GM12878 (cell line): ENCODE results near the gene PSAPL1. TPM values are rescaled to one million over a fixed set of nuclear protein-coding genes. Genes with fewer than 3 reads are reported as not detected.

ENCODE experiments used
- ATAC-seq: fragments of 200-7000 bp; cut with Tn5 transposase; 3 replicates; pipeline ENCODE4 v1.9.1; 2020; ENCODE audit warnings: mild to moderate bottlenecking, moderate library complexity
- BruUV-seq: library from RNA; stranded (reverse); fragments of 400-500 nt; replicated peaks from 2 replicates; lab custom pipeline; 2021; lab: Mats Ljungman, UMichigan
- CTCF ChIA-PET: fragments of 300-600 bp; sonication (Branson Sonifier 250); formaldehyde crosslinking; extraction: SDS; loops from one replicate; lab custom pipeline; 2021; ENCODE audit warnings: inconsistent platforms; lab: Yijun Ruan, JAX
- POLR2A ChIA-PET: fragments of 350-600 bp; formaldehyde crosslinking; extraction: SDS; loops from one replicate; lab custom pipeline; 2021; ENCODE audit warnings: inconsistent platforms; lab: Charles Lee
- RAD21 ChIA-PET: fragments of 300-600 bp; sonication (Branson Sonifier 250); formaldehyde crosslinking; loops from one replicate; lab custom pipeline; 2023; ENCODE audit warnings: antibody characterized with exemption; ENCODE audit not compliant: unreplicated experiment; lab: Charles Lee
- SMC1A ChIA-PET: fragments of 300-600 bp; sonication (Branson Sonifier 250); formaldehyde crosslinking; loops from one replicate; lab custom pipeline; 2023; ENCODE audit not compliant: unreplicated experiment, uncharacterized antibody; lab: Charles Lee
- DNase-seq: peaks from one replicate; pipeline ENCODE4 v3.0.0-alpha.2; 2011; ENCODE audit warnings: low read depth, low spot score
- FAIRE-seq: peaks from 3 replicates; lab custom pipeline; 2011; peaks lifted over from hg19 to GRCh38; lab: Jason Lieb, UNC
- H2AFZ ChIP-seq: 2 replicates; pipeline ENCODE4 v1.6.0; 2011; ENCODE audit warnings: low read depth, low read length, control low read depth; ENCODE audit not compliant: control insufficient read depth
- H3K27ac ChIP-seq: 2 replicates; pipeline ENCODE4 v1.5.1; 2011; ENCODE audit warnings: control low read depth; ENCODE audit not compliant: control insufficient read depth, insufficient read depth
- H3K27me3 ChIP-seq, 2 experiments: replicated peaks in 1 of 2; 2 replicates each; pipeline versions ENCODE4 v1.6.0 to v1.6.1; 2011; ENCODE audit warnings: low read length in 1 of 2; ENCODE audit not compliant: control insufficient read depth in 2 of 2, insufficient read depth in 2 of 2
- H3K36me3 ChIP-seq, 2 experiments: 2 replicates each; pipeline ENCODE4 v1.5.1; 2011; ENCODE audit warnings: low read length in 1 of 2; ENCODE audit not compliant: control insufficient read depth in 2 of 2, insufficient read depth in 2 of 2
- H3K4me1 ChIP-seq: 2 replicates; pipeline ENCODE4 v1.6.1; 2011; ENCODE audit warnings: mild to moderate bottlenecking, low read length, moderate library complexity, mixed read lengths; ENCODE audit not compliant: control insufficient read depth, insufficient read depth
- H3K4me2 ChIP-seq: 2 replicates; pipeline ENCODE4 v1.6.0; 2011; ENCODE audit warnings: control low read depth; ENCODE audit not compliant: control insufficient read depth, insufficient read depth
- H3K4me3 ChIP-seq: fragments of 200-600 bp; sonication (generic); 2 replicates; pipeline ENCODE4 v1.5.1; 2016
- H3K79me2 ChIP-seq: 2 replicates; pipeline ENCODE4 v1.6.0; 2011; ENCODE audit warnings: low read length; ENCODE audit not compliant: control insufficient read depth, insufficient read depth
- H3K9ac ChIP-seq: 2 replicates; pipeline ENCODE4 v1.8.0; 2011; ENCODE audit warnings: low read length, control low read depth, mixed read lengths; ENCODE audit not compliant: control insufficient read depth, insufficient read depth
- H3K9me3 ChIP-seq: replicated peaks from 3 replicates; pipeline ENCODE4 v1.5.1; 2011; ENCODE audit warnings: mild to moderate bottlenecking, low read length; ENCODE audit not compliant: control insufficient read depth, insufficient read depth
- H4K20me1 ChIP-seq: 2 replicates; pipeline ENCODE4 v1.6.0; 2011; ENCODE audit not compliant: control insufficient read depth, insufficient read depth
- ATF7 ChIP-seq: fragments of 450-650 bp; IDR thresholded peaks from 2 replicates; pipeline ENCODE4 v1.6.1; 2016; ENCODE audit warnings: low read depth, mild to moderate bottlenecking
- BMI1 ChIP-seq: fragments of 450-650 bp; IDR thresholded peaks from 2 replicates; pipeline ENCODE4 v1.6.1; 2016; ENCODE audit warnings: mild to moderate bottlenecking, moderate library complexity, borderline replicate concordance
- CHD2 ChIP-seq: IDR thresholded peaks from 2 replicates; pipeline ENCODE4 v1.6.1; 2011; ENCODE audit warnings: low read depth, low read length, improper control_type of control experiment, borderline replicate concordance
- FOXK2 ChIP-seq: fragments of 450-650 bp; IDR thresholded peaks from 2 replicates; pipeline ENCODE4 v1.6.1; 2017; ENCODE audit warnings: mild to moderate bottlenecking, moderate library complexity
- NFIC ChIP-seq: IDR thresholded peaks from 2 replicates; pipeline ENCODE4 v1.6.1; 2012; ENCODE audit warnings: low read depth, mild to moderate bottlenecking, inconsistent platforms, low read length, moderate library complexity
- RAD21 ChIP-seq: IDR thresholded peaks from 2 replicates; pipeline ENCODE4 v1.6.1; 2011; ENCODE audit warnings: mild to moderate bottlenecking, low read depth, low read length, moderate library complexity; ENCODE audit not compliant: insufficient read depth
- RB1 ChIP-seq: fragments of 450-650 bp; formaldehyde crosslinking; IDR thresholded peaks from 2 replicates; pipeline ENCODE4 v1.6.1; 2017; ENCODE audit warnings: mild to moderate bottlenecking, borderline replicate concordance
- RELA ChIP-seq: fragments of 450-650 bp; IDR thresholded peaks from 2 replicates; pipeline ENCODE4 v1.8.0; 2014; ENCODE audit warnings: borderline replicate concordance; ENCODE audit not compliant: partially characterized antibody
- RUNX3 ChIP-seq: IDR thresholded peaks from 2 replicates; pipeline ENCODE4 v1.6.1; 2012; ENCODE audit warnings: low read length, inconsistent platforms
- SRF ChIP-seq, 2 experiments: IDR thresholded peaks; 2 replicates each; pipeline ENCODE4 v1.6.1; 2011; ENCODE audit warnings: low read depth in 2 of 2, low read length in 2 of 2, mild to moderate bottlenecking in 1 of 2, moderate library complexity in 1 of 2
- TCF7 ChIP-seq: IDR thresholded peaks from 2 replicates; pipeline ENCODE4 v1.6.1; 2014; ENCODE audit warnings: antibody characterized with exemption, borderline replicate concordance
- WRNIP1 ChIP-seq: IDR thresholded peaks from 2 replicates; pipeline ENCODE4 v1.6.1; 2011; ENCODE audit warnings: low read depth, low read length, improper control_type of control experiment, borderline replicate concordance
- YY1 ChIP-seq: IDR thresholded peaks from 2 replicates; pipeline ENCODE4 v1.6.1; 2011; ENCODE audit warnings: low read depth, mild to moderate bottlenecking, low read length
- ZNF217 ChIP-seq: fragments of 450-650 bp; IDR thresholded peaks from 2 replicates; pipeline ENCODE4 v1.6.1; 2017; ENCODE audit warnings: antibody characterized with exemption, mild to moderate bottlenecking
- WGBS: methylation state at CpG from one replicate; pipeline ENCODE4 v1.1.6; 2016; ENCODE audit warnings: low lambda C conversion rate; ENCODE audit not compliant: insufficient replicate concordance, insufficient coverage; ENCODE audit errors: missing lambda C conversion rate; 5-methylcytosine and 5-hydroxymethylcytosine counted together
- in situ Hi-C: fragments of 300-500 bp; cut with MboI; formaldehyde crosslinking; loops from 9 replicates; pipeline ENCODE4 v1.14.3; 2018; ENCODE audit warnings: mixed read lengths
- intact Hi-C: fragments of 100-400 bp; cut with micrococcal nuclease; formaldehyde crosslinking; loops from one replicate; pipeline ENCODE4 v1.14.2; 2022; ENCODE audit not compliant: unreplicated experiment
- polyA plus RNA-seq, 11 experiments: library from polyadenylated mRNA; depleted of rRNA in 4 of 11; unstranded in 6 of 11; stranded (reverse) in 5 of 11; fragments of >200 nt; fragmentation: Nextera tagmentation in 4 of 11; fragmentation: Illumina TruSeq in 1 of 11; extraction: Ambion mirVana in 4 of 11; extraction: Trizol in 1 of 11; gene quantifications; 1 replicate in 1 of 11; 2 replicates in 10 of 11; pipeline versions ENCODE4 v1.2.1 to v1.2.3, GENCODE V29; 2011 to 2016; ENCODE audit warnings: inconsistent platforms in 2 of 11, missing spikeins in 2 of 11, low read depth in 1 of 11
- total RNA-seq, 4 experiments: library from RNA; depleted of rRNA in 3 of 4; stranded (reverse); fragments of >200 nt in 3 of 4; fragmentation: Illumina TruSeq in 1 of 4; extraction: Trizol in 1 of 4; gene quantifications; 2 replicates each; pipeline versions ENCODE4 v1.2.1 to v1.2.3, GENCODE V29; 2013 to 2021
- TF ChIP-seq, protein P1 (sequence below): IDR thresholded peaks from 2 replicates; pipeline ENCODE4 v1.6.1; 2011; ENCODE audit warnings: mild to moderate bottlenecking, low read depth, low read length, moderate library complexity; ENCODE audit not compliant: insufficient replicate concordance
- TF ChIP-seq, protein P2 (sequence below): fragments of 450-650 bp; IDR thresholded peaks from 2 replicates; pipeline ENCODE4 v1.6.1; 2017; ENCODE audit warnings: antibody characterized with exemption, mild to moderate bottlenecking, moderate library complexity

The PSAPL1 gene
- total and polyA plus RNA-seq, 10 of the 15 experiments (the other 5 are each of a cell fraction or from before 2014, with no cell fraction given): not detected

DNA sequence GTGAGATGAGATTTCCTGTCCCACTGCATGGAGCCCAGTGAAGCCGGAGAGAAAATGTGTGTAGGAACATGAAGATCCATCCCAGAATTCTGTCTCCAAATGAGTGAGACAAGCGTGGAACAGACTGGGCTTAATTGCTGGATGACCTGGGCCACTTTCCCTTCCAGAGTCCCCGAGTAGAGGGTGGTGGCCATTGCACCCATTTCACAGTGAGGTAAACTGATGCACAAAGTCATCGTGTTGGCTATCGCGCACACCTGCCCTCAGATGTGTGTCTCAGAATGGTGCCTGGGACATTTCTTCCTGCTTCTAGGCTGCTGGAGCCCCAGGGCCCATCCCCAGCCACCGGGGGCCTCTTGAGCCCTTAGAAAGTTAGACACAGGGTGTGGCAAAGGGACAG lies 43.0 kb upstream of the PSAPL1 start:
- H3K79me2 ChIP-seq: no peaks in the 10 kb centered on the region
- CTCF ChIA-PET: no interaction called here
- no peaks in the 10 kb centered on the region for H3K4me1 ChIP-seq
- RAD21 ChIA-PET: no interaction called here
- no TSS peak for BruUV-seq
- H3K27ac ChIP-seq: no peak overlapping the region
- intact Hi-C loops (no loop called here), in situ Hi-C loops (no loop called here)
- H3K4me2 ChIP-seq: no peak overlapping the region
- SMC1A ChIA-PET: no interaction called here
- no peak overlapping the region for H3K9ac ChIP-seq
- POLR2A ChIA-PET: no interaction called here
- no peaks in the 10 kb centered on the region for H4K20me1 ChIP-seq
- no peak for ATAC-seq
- no peaks in the 10 kb centered on the region for H3K36me3 ChIP-seq
- WGBS: 34% methylated on average over 7 of the region's 7 CpGs
- H3K4me3 ChIP-seq: no peak overlapping the region
- TF ChIP-seq WRNIP1: no peak
- no peak for TF ChIP-seq TCF7
- TF ChIP-seq, protein P1, sequence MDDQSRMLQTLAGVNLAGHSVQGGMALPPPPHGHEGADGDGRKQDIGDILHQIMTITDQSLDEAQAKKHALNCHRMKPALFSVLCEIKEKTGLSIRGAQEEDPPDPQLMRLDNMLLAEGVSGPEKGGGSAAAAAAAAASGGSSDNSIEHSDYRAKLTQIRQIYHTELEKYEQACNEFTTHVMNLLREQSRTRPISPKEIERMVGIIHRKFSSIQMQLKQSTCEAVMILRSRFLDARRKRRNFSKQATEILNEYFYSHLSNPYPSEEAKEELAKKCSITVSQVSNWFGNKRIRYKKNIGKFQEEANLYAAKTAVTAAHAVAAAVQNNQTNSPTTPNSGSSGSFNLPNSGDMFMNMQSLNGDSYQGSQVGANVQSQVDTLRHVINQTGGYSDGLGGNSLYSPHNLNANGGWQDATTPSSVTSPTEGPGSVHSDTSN: no peak
- TF ChIP-seq BMI1: no peak
- TF ChIP-seq NFIC: no peak
- TF ChIP-seq YY1: no peak
- TF ChIP-seq RELA: no peak
- TF ChIP-seq CHD2: no peak
- TF ChIP-seq RUNX3: no peak
- TF ChIP-seq RAD21: no peak
- no peak for TF ChIP-seq ZNF217
- TF ChIP-seq RB1: no peak
- no peak for TF ChIP-seq SRF (IDR thresholded peaks at IDR 0.05; ENCODE audit: low read depth in 2 of 2, low read length in 2 of 2)
- TF ChIP-seq, protein P2, sequence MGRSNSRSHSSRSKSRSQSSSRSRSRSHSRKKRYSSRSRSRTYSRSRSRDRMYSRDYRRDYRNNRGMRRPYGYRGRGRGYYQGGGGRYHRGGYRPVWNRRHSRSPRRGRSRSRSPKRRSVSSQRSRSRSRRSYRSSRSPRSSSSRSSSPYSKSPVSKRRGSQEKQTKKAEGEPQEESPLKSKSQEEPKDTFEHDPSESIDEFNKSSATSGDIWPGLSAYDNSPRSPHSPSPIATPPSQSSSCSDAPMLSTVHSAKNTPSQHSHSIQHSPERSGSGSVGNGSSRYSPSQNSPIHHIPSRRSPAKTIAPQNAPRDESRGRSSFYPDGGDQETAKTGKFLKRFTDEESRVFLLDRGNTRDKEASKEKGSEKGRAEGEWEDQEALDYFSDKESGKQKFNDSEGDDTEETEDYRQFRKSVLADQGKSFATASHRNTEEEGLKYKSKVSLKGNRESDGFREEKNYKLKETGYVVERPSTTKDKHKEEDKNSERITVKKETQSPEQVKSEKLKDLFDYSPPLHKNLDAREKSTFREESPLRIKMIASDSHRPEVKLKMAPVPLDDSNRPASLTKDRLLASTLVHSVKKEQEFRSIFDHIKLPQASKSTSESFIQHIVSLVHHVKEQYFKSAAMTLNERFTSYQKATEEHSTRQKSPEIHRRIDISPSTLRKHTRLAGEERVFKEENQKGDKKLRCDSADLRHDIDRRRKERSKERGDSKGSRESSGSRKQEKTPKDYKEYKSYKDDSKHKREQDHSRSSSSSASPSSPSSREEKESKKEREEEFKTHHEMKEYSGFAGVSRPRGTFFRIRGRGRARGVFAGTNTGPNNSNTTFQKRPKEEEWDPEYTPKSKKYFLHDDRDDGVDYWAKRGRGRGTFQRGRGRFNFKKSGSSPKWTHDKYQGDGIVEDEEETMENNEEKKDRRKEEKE: no peak
- TF ChIP-seq FOXK2: no peak
- no peak for TF ChIP-seq ATF7
- H2AFZ ChIP-seq: no peak overlapping the region
- no peaks in the 10 kb centered on the region for H3K9me3 ChIP-seq
- no peak for DNase-seq
- no peaks in the 10 kb centered on the region; a peak in 2 of 4 replicates for H3K27me3 ChIP-seq
- FAIRE-seq: no peak
